MM.1S (cell line): ENCODE data around the gene SIL1.

ENCODE experiments used
- DNase-seq: peaks from one replicate; pipeline ENCODE4 v3.0.0-alpha.2; 2015
- H2AFZ ChIP-seq: fragments of 300-600 bp; sonication (generic); 2 replicates; pipeline ENCODE4 v1.6.0; 2016; ENCODE audit warnings: antibody characterized with exemption, low read length
- H3F3A ChIP-seq: fragments of 300-600 bp; sonication (generic); 2 replicates; pipeline ENCODE4 v1.6.1; 2016; ENCODE audit warnings: mild to moderate bottlenecking, antibody characterized with exemption, low read length, moderate library complexity, mixed read lengths; ENCODE audit not compliant: insufficient read depth
- H3K27ac ChIP-seq: fragments of 300-600 bp; sonication (generic); 2 replicates; pipeline ENCODE4 v1.5.1; 2016; ENCODE audit warnings: mild to moderate bottlenecking, low read length
- H3K27me3 ChIP-seq: fragments of 300-600 bp; sonication (generic); replicated peaks from 2 replicates; pipeline ENCODE4 v1.6.0; 2016; ENCODE audit warnings: low read length; ENCODE audit not compliant: insufficient read depth
- H3K36me3 ChIP-seq: fragments of 300-600 bp; sonication (generic); replicated peaks from 2 replicates; pipeline ENCODE4 v1.6.1; 2016; ENCODE audit warnings: mild to moderate bottlenecking, low read length, mixed read lengths; ENCODE audit not compliant: insufficient read depth
- H3K4me1 ChIP-seq: fragments of 300-600 bp; sonication (generic); 2 replicates; pipeline ENCODE4 v1.6.1; 2016; ENCODE audit warnings: low read length, mixed read lengths
- H3K4me2 ChIP-seq: fragments of 300-600 bp; sonication (generic); 2 replicates; pipeline ENCODE4 v1.6.0; 2016; ENCODE audit warnings: low read depth, low read length
- H3K4me3 ChIP-seq: fragments of 300-600 bp; sonication (generic); 2 replicates; pipeline ENCODE4 v1.5.1; 2016; ENCODE audit warnings: low read length, mixed read lengths
- H3K79me2 ChIP-seq: fragments of 300-600 bp; sonication (generic); 2 replicates; pipeline ENCODE4 v1.6.1; 2016; ENCODE audit warnings: mixed run types, low read length, mixed read lengths
- H3K9ac ChIP-seq: fragments of 300-600 bp; sonication (generic); 2 replicates; pipeline ENCODE4 v1.6.1; 2016; ENCODE audit warnings: low read length, mixed read lengths
- H3K9me2 ChIP-seq: fragments of 300-600 bp; sonication (generic); replicated peaks from 2 replicates; pipeline ENCODE4 v1.6.1; 2016; ENCODE audit warnings: mild to moderate bottlenecking, low read length, mixed read lengths; ENCODE audit not compliant: insufficient read depth
- H3K9me3 ChIP-seq: fragments of 300-600 bp; sonication (generic); replicated peaks from 2 replicates; pipeline ENCODE4 v1.6.1; 2016; ENCODE audit warnings: mild to moderate bottlenecking, low read length, mixed read lengths; ENCODE audit not compliant: insufficient read depth
- H4K20me1 ChIP-seq: fragments of 300-600 bp; sonication (generic); 2 replicates; pipeline ENCODE4 v1.6.1; 2016; ENCODE audit warnings: mild to moderate bottlenecking, low read length, moderate library complexity, mixed read lengths; ENCODE audit not compliant: insufficient read depth
- EZH2 ChIP-seq: fragments of 300-600 bp; sonication (generic); optimal IDR thresholded peaks from 2 replicates; pipeline ENCODE3; 2017; ENCODE audit warnings: low read depth, mild to moderate bottlenecking, antibody characterized with exemption, low read length, mixed read lengths
- EZH2phosphoT487 ChIP-seq: fragments of 300-600 bp; sonication (generic); IDR thresholded peaks from 2 replicates; pipeline ENCODE4 v1.6.1; 2018; ENCODE audit warnings: antibody characterized with exemption, low read length
- TF ChIP-seq, protein P1 (sequence below): fragments of 300-600 bp; sonication (generic); IDR thresholded peaks from 2 replicates; pipeline ENCODE4 v1.5.1; 2016; ENCODE audit warnings: antibody characterized with exemption, low read length, mixed read lengths

SIL1 gene

DNA sequence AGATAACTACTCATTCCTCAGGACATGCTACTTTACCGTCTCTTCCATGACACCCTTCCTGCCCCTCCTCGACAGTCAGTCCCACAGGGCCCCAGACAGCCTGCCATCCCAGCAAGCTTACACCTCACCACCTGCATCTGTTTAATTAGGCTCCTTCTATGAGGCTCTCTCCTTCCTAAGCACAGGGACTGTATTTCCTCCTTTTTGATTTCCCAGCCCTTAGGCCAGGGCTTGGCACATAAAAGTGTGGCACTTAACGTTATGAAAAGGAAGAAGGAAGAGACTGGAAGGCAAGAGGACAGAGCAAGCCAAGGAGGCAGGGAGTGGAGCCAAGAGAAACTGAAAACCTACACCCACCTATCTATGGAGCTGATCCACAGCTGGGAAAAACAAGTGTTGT lies 146.8 kb downstream of the SIL1 start:
- Histone ChIP-seq H3K9me2 (no peaks in the 10 kb centered on the region), H2AFZ (no peak overlapping the region), H3K27ac (no peak overlapping the region), H3K36me3 (no peaks in the 10 kb centered on the region), H3K9ac (no peak overlapping the region), H3F3A (no peaks in the 10 kb centered on the region), H3K27me3 (no peaks in the 10 kb centered on the region), H3K4me3 (no peak overlapping the region), H3K9me3 (no peaks in the 10 kb centered on the region), H3K4me2 (no peak overlapping the region), H3K4me1 (no peaks in the 10 kb centered on the region), H4K20me1 (no peaks in the 10 kb centered on the region), H3K79me2 (no peaks in the 10 kb centered on the region)
- TF ChIP-seq EZH2 (no peak), EZH2phosphoT487 (no peak)
- TF ChIP-seq, protein P1, sequence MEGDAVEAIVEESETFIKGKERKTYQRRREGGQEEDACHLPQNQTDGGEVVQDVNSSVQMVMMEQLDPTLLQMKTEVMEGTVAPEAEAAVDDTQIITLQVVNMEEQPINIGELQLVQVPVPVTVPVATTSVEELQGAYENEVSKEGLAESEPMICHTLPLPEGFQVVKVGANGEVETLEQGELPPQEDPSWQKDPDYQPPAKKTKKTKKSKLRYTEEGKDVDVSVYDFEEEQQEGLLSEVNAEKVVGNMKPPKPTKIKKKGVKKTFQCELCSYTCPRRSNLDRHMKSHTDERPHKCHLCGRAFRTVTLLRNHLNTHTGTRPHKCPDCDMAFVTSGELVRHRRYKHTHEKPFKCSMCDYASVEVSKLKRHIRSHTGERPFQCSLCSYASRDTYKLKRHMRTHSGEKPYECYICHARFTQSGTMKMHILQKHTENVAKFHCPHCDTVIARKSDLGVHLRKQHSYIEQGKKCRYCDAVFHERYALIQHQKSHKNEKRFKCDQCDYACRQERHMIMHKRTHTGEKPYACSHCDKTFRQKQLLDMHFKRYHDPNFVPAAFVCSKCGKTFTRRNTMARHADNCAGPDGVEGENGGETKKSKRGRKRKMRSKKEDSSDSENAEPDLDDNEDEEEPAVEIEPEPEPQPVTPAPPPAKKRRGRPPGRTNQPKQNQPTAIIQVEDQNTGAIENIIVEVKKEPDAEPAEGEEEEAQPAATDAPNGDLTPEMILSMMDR, result no peak
- DNase-seq, result no peak

- TF ChIP-seq, protein P1, result no peak
- TF ChIP-seq EZH2phosphoT487 (no peak), EZH2 (no peak)
- no peaks in the 10 kb centered on the region for H3K4me1 ChIP-seq
- H3K9me3 ChIP-seq, result no peaks in the 10 kb centered on the region
- no peaks in the 10 kb centered on the region for H3K27me3 ChIP-seq
- no peak overlapping the region for H3K9ac ChIP-seq
- DNase-seq, result no peak
- H3K9me2 ChIP-seq, result no peaks in the 10 kb centered on the region
- no peak overlapping the region for H3K4me3 ChIP-seq
- no peaks in the 10 kb centered on the region for H4K20me1 ChIP-seq
- H3F3A ChIP-seq, result no peaks in the 10 kb centered on the region
- no peak overlapping the region for H2AFZ ChIP-seq
- no peak overlapping the region for H3K4me2 ChIP-seq
- no peaks in the 10 kb centered on the region for H3K36me3 ChIP-seq
- H3K27ac ChIP-seq, result no peak overlapping the region
- H3K79me2 ChIP-seq, result no peaks in the 10 kb centered on the region
Measured at GRCh38 chr5:139050432-139050831, 147.7 kb downstream of the SIL1 start.

DNA sequence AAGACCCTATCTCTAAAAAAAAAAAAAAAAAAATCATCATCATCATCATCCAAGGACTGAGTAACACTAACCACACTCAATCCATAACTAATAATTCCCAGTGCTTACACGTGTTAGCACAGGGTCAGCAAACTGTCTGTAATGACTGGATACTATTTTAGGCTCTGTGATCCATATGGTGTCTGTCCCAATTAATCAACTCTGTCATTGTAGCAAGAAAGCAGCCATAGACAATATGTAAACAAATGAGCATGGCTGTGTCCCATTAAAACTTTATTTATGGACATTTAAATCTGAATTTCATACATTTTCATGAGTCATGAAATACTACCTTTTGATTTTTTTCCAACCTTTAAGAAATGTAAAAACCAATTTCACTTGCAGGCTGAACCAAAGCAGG lies 148.4 kb downstream of the SIL1 start:
- H4K20me1 ChIP-seq, result no peaks in the 10 kb centered on the region
- H3K4me1 ChIP-seq, result no peaks in the 10 kb centered on the region
- no peak overlapping the region for H3K9ac ChIP-seq
- TF ChIP-seq EZH2 (no peak), EZH2phosphoT487 (no peak)
- TF ChIP-seq, protein P1, result no peak
- no peaks in the 10 kb centered on the region for H3K9me2 ChIP-seq
- H2AFZ ChIP-seq, result no peak overlapping the region
- no peaks in the 10 kb centered on the region for H3K36me3 ChIP-seq
- no peaks in the 10 kb centered on the region for H3K9me3 ChIP-seq
- no peak for DNase-seq
- no peaks in the 10 kb centered on the region for H3K79me2 ChIP-seq
- H3K4me2 ChIP-seq, result no peak overlapping the region
- no peaks in the 10 kb centered on the region for H3F3A ChIP-seq
- no peak overlapping the region for H3K4me3 ChIP-seq
- no peak overlapping the region for H3K27ac ChIP-seq
- H3K27me3 ChIP-seq, result no peaks in the 10 kb centered on the region
